ENCODE results near the gene AQP7.

- TF ChIP-seq CTCF (conservative IDR thresholded peaks at IDR 0.05; ENCODE audit: low read length) (no peak), EZH2phosphoT487 (IDR thresholded peaks at IDR 0.05; ENCODE audit: borderline replicate concordance, low read depth, low read length) (no peak)
These were observed 24.1 kb downstream of the AQP7 start for GRCh38 chr9:33378121-33378795.
